ENCODE measurements around the gene FGF18.

- TF ChIP-seq CTCF (IDR thresholded peaks at IDR 0.05; ENCODE audit: extremely low read depth in 1 of 2, insufficient read depth in 1 of 2, low read depth in 1 of 2, low read length in 2 of 2), result no peak
- no peak for TF ChIP-seq EZH2 (IDR thresholded peaks at IDR 0.05; ENCODE audit: borderline replicate concordance, low read depth, low read length, severe bottlenecking)
- TF ChIP-seq POLR2AphosphoS5 (IDR thresholded peaks at IDR 0.05; ENCODE audit: insufficient read depth, low read depth, low read length), result no peak
- no peak for TF ChIP-seq POLR2A (IDR thresholded peaks at IDR 0.05; ENCODE audit: low read depth, low read length)
- TF ChIP-seq MAX (IDR thresholded peaks at IDR 0.05; ENCODE audit: insufficient read depth, insufficient read length), result no peak
- no peak for TF ChIP-seq JUN (IDR thresholded peaks at IDR 0.05; ENCODE audit: borderline replicate concordance, insufficient read depth, insufficient read length, low read depth)
These were observed 45.4 kb downstream of the FGF18 start for GRCh38 chr5:171464829-171465228.

Data from endothelial cell of umbilical vein (primary cell).